ENCODE measurements around the gene SMAD3. TPM values are rescaled to one million over a fixed set of nuclear protein-coding genes. Genes with fewer than 3 reads are reported as not detected.

SMAD3 gene
- total and polyA plus RNA-seq, 2 of the 8 experiments (the other 6 are each of a cell fraction or from before 2014, with no cell fraction given), result 10.1 to 12.4 TPM

GRCh38 chr15:67019069-67019468, 46.3 kb upstream of the SMAD3 start:
- H3K9ac ChIP-seq (replicated peaks in 1 of 4; ENCODE audit: extremely low read depth in 1 of 4, low read depth in 3 of 4, low read length in 3 of 4), result no peak overlapping the region
- H3K36me3 ChIP-seq (ENCODE audit: control insufficient read depth in 2 of 4, insufficient read depth in 4 of 4, low read length in 3 of 4), result no peaks in the 10 kb centered on the region
- TF ChIP-seq KDM5A (IDR thresholded peaks at IDR 0.05; ENCODE audit: low read length), result no peak
- no peak for TF ChIP-seq SRF (IDR thresholded peaks at IDR 0.05; ENCODE audit: low read depth, low read length)
- H2BK20ac ChIP-seq (ENCODE audit: low read length), result 0 out of 2 replicates have a peak overlapping the region, but pooled peaks have one; percentile 72
- H3K14ac ChIP-seq (ENCODE audit: insufficient read length), result no peak overlapping the region
- no peaks in the 10 kb centered on the region for H3K9me3 ChIP-seq (ENCODE audit: insufficient read depth in 2 of 2, low read depth in 1 of 2, low read length in 1 of 2)
- no peak overlapping the region for H3K23ac ChIP-seq (ENCODE audit: insufficient read length)
- no peak overlapping the region for H4K8ac ChIP-seq (ENCODE audit: extremely low read depth, insufficient read depth, low read length)
- no peak overlapping the region for H2AK5ac ChIP-seq (ENCODE audit: low read depth, low read length)
- H2BK12ac ChIP-seq (ENCODE audit: low read depth, low read length), result no peak overlapping the region
- no peaks in the 10 kb centered on the region for H4K20me1 ChIP-seq (replicated peaks in 1 of 2; ENCODE audit: control insufficient read depth in 1 of 2, insufficient read depth in 2 of 2, low read length in 2 of 2)
- H3K56ac ChIP-seq (replicated peaks; ENCODE audit: insufficient read length, low read depth, low read length), result peak overlapping the region; percentile 48
- peaks cover 0 to 8% (median 3%) of the 10 kb centered on the region in 4 experiments; a peak in 6 of 7 replicates for H3K4me1 ChIP-seq (replicated peaks in 1 of 4; ENCODE audit: control insufficient read depth in 3 of 4, insufficient read depth in 4 of 4, low read length in 3 of 4)
- H4K91ac ChIP-seq (replicated peaks; ENCODE audit: insufficient read length, low read length), result no peak overlapping the region
- H2AFZ ChIP-seq (ENCODE audit: low read length), result no peak overlapping the region
- no peaks in the 10 kb centered on the region for H3K79me2 ChIP-seq (ENCODE audit: control insufficient read depth in 1 of 2, insufficient read depth in 2 of 2, low read length in 2 of 2)
- no peak overlapping the region for H2BK120ac ChIP-seq (replicated peaks; ENCODE audit: low read depth, low read length)
- FAIRE-seq (no peak), DNase-seq (ENCODE audit: low read depth in 1 of 2, low spot score in 2 of 2) (no peak)
- 0 out of 2 replicates have a peak overlapping the region, but pooled peaks have one; percentile 17 for H2BK5ac ChIP-seq (ENCODE audit: low read depth, low read length)
- POLR2A ChIA-PET (ENCODE audit: partially characterized antibody), result interaction anchor here (0.8 to 4.1 kb wide), 4 partner anchors 9 to 45 kb away, joined by 3 to 18 read pairs (median 7); no protein-coding TSS in a partner anchor
- H4K5ac ChIP-seq (ENCODE audit: insufficient read length, low read depth, low read length), result no peak overlapping the region
- no peak overlapping the region for H3K4me3 ChIP-seq (ENCODE audit: extremely low read depth in 1 of 4, insufficient read depth in 2 of 4, low read depth in 3 of 4, low read length in 4 of 4)
- CTCF ChIA-PET (ENCODE audit: partially characterized antibody), result interaction anchor here (0.6 to 1.1 kb wide), 4 partner anchors 23 to 285 kb away, joined by 3 read pairs; no protein-coding TSS in a partner anchor
- no peak overlapping the region for H2BK15ac ChIP-seq (ENCODE audit: low read length)
- no peak overlapping the region for H3K4me2 ChIP-seq (ENCODE audit: insufficient read depth in 1 of 2, low read depth in 2 of 2, low read length in 2 of 2)
- 95% methylated on average over 4 of the region's 5 CpGs; no CpG with 5 or more reads in 1 of the 2 experiments for WGBS, 2 experiments (ENCODE audit: extremely low coverage in 1 of 2, insufficient coverage in 1 of 2, insufficient read length in 1 of 2, insufficient replicate concordance in 2 of 2, low coverage in 1 of 2, low lambda C conversion rate in 2 of 2, missing lambda C conversion rate in 1 of 2)
- H3K18ac ChIP-seq (ENCODE audit: extremely low read depth, low read length), result no peak overlapping the region; the same call in 1 of the 2 replicates
- no peaks in the 10 kb centered on the region; the same call in 1 of the 2 replicates for H3K79me1 ChIP-seq (ENCODE audit: low read depth, low read length)
- H3K27ac ChIP-seq (ENCODE audit: low read depth, low read length), result no peak overlapping the region
- H3K4ac ChIP-seq (replicated peaks; ENCODE audit: insufficient read length, low read depth, low read length), result no peak overlapping the region
- H3K27me3 ChIP-seq (replicated peaks in 1 of 4; ENCODE audit: control insufficient read depth in 3 of 4, extremely low read depth in 1 of 4, insufficient read depth in 3 of 4, low read length in 3 of 4), result no peaks in the 10 kb centered on the region
- H3K23me2 ChIP-seq (ENCODE audit: low read depth, low read length), result no peaks in the 10 kb centered on the region

Data from H1 (cell line).